Left cardiac atrium (tissue), 4 donors: ENCODE measurements around the gene PRPF8. TPM values are rescaled to one million over a fixed set of nuclear protein-coding genes. Genes with fewer than 3 reads are reported as not detected.
A peak's percentile ranks its signal among the peaks of the same experiment; 100 is the strongest.

Experiments
- ATAC-seq, 2 donors: fragments of 200-7000 bp; cut with Tn5 transposase; one replicate each; pipeline ENCODE4 v1.9.1; 2020; ENCODE audit warnings: mild to moderate bottlenecking in 2 of 2, moderate library complexity in 2 of 2
- DNase-seq: peaks from one replicate; pipeline ENCODE4 v3.0.0-alpha.2; 2020
- intact Hi-C, 2 donors: fragments of 100-400 bp; cut with DNase I; formaldehyde crosslinking; loops; one replicate each; pipeline versions ENCODE4 v1.14.1 to v1.15.1; 2022 to 2023
- total RNA-seq, 2 donors: library from RNA; stranded (reverse); fragmentation: NEBNext Ultra II Directional; extraction: Animal tissue kit (Norgen Biotek cat#: 25700); gene quantifications; one replicate each; pipeline ENCODE4 v1.2.1, GENCODE V29; 2021
- donor health status: DM: no; HTN: yes; CAD: no.
- donor health status: DM: no; HTN: yes; CAD: no; lungs with severe emphysema.
- donor health status: DM: yes; HTN: yes; CAD: no.
- donor health status: Dilated cardiomyopathy.

The PRPF8 gene
- total RNA-seq, 2 donors from 2014 or later = 136 to 181 TPM

DNA sequence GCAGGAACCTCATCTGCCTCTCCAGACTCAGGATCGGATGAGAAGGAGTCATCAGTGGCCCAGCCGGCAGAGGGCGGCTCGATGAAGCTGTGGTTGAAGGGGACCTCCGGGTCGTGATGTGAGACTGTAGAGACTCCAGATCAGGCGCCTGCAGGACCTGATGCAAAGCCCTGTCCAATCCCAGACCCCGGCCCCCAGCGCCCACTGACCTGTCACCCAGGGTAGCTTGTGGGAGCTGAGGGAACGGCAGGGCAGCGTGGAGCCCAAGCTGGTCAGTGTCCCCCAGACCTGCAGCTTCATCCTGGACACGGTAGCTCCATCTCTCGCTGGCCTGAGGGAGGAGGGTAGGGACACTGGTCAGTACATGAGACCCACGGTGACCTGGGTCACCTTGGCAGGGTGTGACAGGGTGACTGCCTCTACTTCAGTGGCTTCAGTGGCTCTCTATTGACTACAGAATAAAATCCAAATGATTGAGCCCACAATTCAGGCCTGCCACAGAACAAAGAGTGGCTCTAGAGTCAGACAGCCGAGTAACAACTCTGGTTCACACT lies 47.9 kb downstream of the PRPF8 start:
- ATAC-seq = no peak
- intact Hi-C loops = no loop called here
- DNase-seq = no peak

DNA sequence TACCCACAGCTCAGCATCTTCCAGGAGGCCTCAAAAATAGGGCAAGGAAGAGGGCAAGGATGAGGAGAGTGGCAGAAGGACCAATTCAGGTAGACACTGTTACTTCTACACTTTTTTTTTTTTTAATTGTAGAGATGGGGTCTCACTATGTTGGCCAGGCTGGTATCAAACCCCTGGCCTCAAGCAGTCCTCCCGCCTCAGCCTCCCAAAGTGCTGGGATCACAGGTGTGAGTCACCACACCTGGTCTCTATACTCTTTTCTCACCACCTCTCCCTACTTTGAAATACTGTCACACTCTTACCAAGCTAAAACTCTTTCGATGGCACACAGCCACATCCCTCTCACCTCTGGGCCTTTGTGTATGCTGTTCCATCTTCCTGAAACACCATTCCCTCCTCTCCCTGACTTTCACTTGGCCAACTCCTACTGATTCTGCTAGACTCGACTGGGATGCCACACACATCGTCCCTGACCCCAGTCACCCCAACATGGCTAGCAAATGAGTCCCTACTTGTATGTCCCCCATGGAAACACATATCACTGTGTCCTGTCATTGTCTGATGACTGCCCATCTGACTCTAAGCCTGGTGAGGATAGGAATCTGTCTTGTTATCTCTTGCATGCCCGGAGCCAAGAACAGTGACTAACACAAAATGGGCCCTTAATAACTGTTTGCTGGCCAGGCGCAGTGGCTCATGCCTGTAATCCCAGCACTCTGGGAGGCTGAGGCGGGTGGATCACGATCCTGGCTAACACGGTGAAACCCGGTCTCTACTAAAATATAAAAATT lies 48.8 kb downstream of the PRPF8 start:
- peak in 1 of 2 donors; percentile 31 for ATAC-seq
- intact Hi-C loops = no loop called here
- no peak for DNase-seq

GRCh38 chr17:1634841-1635650 lies 49.6 kb downstream of the PRPF8 start:
- ATAC-seq (no peak), DNase-seq (no peak)
- intact Hi-C loops = no loop called here

- no peak for DNase-seq
- intact Hi-C loops = no loop called here
Observed at GRCh38 chr17:1630662-1631061, 54.0 kb downstream of the PRPF8 start.

GRCh38 chr17:1629504-1630310 lies 55.0 kb downstream of the PRPF8 start:
- intact Hi-C loops = loop anchor here (2.0 kb wide), 1 partner anchor 55 kb away; no protein-coding TSS in a partner anchor
- ATAC-seq (peak in 1 of 2 donors; percentile 10), DNase-seq (peak; percentile 67)

More at GRCh38 chr17:1630662-1631061, 54.0 kb downstream of the PRPF8 start:
- no peak for ATAC-seq

GRCh38 chr17:1628856-1629503 lies 55.7 kb downstream of the PRPF8 start:
- intact Hi-C loops = loop anchor here (2.0 kb wide), 1 partner anchor 54 kb away; no protein-coding TSS in a partner anchor
- peak; percentile 94 for DNase-seq
- ATAC-seq = peak; percentile 89 to 91

DNA sequence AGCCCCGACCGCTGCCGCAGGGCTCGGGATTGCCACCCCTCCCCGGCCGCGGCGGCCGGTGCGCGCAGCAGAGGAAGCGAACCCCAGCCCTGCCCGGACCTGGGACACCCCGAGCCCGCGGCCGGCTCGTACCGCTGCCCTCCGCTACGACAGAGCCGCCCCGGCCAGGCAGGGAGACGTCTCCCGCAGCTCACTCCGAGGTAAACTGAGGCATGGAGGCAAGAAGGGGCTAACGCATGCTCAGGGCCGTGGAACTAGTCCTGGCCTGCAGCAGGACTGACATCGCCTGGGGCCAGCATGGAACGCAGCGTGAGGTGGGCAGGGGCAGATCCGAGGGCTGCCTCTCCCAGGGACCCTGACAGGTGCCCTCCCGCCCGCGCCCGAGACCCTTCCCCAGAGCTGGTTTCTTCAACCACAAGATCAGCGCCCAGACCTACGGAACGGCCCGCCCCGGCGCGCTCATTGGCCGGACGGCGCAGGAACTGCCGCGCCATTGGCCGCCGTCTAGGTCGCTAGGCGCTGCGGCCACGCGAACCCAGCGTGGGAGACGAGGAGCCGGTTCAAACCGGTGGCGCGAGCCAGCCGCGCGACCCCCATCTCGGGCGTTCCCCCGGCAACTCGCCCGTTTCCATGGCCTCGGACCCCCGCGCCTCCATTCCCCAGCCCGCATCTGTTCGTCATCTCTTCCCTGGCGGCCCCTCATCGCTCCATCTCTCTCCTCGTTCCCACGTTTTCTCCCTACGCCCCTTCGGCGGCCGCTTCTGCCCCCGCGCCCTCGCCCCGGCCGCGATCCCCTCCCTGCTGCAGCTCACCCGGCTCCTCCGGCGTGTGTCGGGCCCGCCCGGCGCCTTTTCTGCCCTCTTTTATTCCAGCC lies 56.4 kb downstream of the PRPF8 start, which contains the start of gene SLC43A2:
SLC43A2 (minus strand) TSS at position 853 of the 874 bp plus-strand sequence. CDS start 960 bp downstream, outside the sequence.
- intact Hi-C loops = loop anchor here (2.0 kb wide), 1 partner anchor 53 kb away; no protein-coding TSS in a partner anchor
- peak; percentile 90 to 91 for ATAC-seq
- peak; percentile 83 for DNase-seq

- intact Hi-C loops = no loop called here
- DNase-seq (no peak), ATAC-seq (peak; percentile 2 to 4)
Observed at GRCh38 chr17:1627182-1627981, 57.3 kb downstream of the PRPF8 start.

DNA sequence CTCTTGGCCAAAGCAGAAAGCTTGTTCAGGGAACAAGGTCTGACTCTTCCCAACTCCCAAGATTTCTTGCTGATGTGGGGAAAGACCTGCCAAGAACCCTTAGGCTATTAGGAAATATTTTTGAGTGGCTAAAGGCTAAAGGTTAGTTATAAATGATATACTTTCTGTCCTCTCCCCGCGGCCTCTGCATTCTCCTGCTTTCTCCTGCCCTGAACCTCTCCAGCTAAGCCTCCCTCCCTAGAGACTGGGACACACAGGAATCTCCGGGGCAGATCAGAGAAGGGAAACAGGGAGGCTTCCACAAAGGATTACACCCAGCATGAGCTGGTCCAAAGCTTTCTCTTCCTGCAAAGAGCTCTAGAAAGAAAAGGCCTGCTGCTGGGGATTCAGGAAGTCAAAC lies 58.3 kb downstream of the PRPF8 start:
- DNase-seq (no peak), ATAC-seq (no peak)
- intact Hi-C loops = no loop called here

- DNase-seq (no peak), ATAC-seq (no peak)
- intact Hi-C loops = no loop called here
Observed at GRCh38 chr17:1625581-1625980, 59.1 kb downstream of the PRPF8 start.

DNA sequence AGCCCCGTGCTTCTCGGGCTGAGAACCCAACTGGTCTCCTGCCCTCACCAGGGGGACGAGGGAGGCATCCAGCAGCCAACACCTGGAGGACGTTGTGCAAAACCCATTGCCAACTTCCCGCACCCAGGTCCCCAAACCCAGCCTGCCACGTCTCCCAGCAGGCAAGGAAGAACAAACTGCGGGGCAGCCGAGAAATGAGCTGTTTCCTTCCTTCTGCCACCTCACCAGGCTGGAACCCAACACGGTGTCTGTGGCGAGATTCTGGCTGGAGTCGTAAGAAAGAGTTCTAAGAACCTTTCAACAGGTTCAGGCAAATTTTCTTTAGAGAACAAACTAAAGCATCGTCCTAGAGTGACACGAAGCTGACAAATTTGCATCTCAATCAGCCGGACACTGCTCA lies 59.6 kb downstream of the PRPF8 start:
- DNase-seq (no peak), ATAC-seq (no peak)
- intact Hi-C loops = no loop called here

DNA sequence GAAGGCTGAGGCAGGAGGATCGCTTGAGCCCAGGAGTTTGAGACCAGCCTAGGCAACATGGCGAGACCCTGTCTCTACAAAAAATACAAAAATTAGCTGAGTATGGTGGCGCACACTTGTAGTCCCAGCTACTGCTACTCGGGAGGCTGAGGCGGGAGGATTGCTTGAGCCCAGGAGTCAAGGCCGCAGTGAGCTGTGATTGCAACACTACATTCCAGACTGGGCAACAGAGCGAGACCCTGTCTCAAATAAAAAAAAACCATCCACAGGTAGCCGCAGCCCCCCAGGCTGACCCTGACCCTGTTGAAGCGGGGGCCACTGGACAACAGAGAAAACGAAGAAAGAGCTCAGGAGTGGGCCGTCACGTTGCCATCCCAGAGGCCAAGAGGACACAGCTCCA lies 60.0 kb downstream of the PRPF8 start:
- no peak for DNase-seq
- no peak for ATAC-seq
- intact Hi-C loops = no loop called here

DNA sequence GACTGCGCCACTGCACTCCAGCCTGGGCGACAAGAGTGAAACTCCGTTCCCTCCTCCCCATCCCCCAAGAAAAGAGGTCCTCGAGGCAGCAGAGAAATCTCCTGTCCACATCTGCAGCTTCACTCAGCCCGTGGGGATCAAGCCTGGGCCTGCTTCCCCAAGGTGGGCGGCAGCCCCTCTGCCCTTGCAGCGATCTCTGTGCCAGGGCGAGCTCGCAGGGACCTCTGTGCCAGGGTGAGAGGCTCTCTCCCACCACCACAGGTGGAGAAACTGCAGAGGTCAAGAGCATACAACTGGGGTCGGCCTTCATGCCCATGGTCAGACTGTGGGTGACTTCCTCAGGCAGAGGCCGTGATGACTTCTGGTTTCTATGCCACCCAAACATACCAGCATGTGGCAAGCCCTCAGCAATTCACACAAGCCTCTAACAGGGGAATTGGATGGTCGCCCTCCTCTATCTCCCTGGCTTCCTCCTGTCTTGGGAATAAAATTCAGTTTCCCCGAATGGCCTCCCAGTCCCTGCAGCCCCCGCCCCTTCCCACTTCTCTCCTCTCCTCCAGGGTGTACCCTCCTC lies 61.5 kb downstream of the PRPF8 start:
- DNase-seq (no peak), ATAC-seq (no peak)
- intact Hi-C loops = no loop called here

- ATAC-seq (no peak), DNase-seq (no peak)
- intact Hi-C loops = no loop called here
Observed at GRCh38 chr17:1621273-1621954, 63.3 kb downstream of the PRPF8 start.

DNA sequence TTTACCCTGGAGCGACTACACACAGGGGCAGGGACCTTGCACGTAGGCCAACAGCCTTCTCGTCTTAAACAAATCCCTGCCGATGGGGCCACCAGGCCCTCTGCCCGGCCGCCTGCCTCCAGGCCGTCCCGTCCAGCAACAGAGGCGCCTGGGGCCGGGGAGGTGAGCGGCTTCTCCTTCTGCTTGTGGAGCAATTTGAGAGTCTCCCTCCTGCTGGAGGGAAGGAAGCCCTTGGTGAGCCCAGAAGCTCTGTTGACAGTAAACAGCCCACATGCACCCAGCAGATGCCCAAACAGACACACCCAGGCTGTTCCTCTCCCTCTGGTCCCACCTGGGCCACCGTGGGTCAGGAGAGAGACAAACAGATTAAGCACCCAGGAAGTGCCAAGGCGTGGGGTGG lies 64.2 kb downstream of the PRPF8 start:
- ATAC-seq (no peak), DNase-seq (no peak)
- intact Hi-C loops = no loop called here
